Lower leg skin (tissue), 3 donors: ENCODE data around the gene HOXB8.

ENCODE experiments used
- POLR2A ChIP-seq, 2 donors: fragments of 450-650 bp; IDR thresholded peaks; one replicate each; pipeline ENCODE4 v1.6.1; 2016 to 2017; ENCODE audit warnings: antibody characterized with exemption in 2 of 2, mild to moderate bottlenecking in 1 of 2, moderate library complexity in 1 of 2
- TF ChIP-seq, protein P1 (sequence below), 3 donors: fragments of 450-650 bp; IDR thresholded peaks; one replicate each; pipeline ENCODE4 v1.5.1; 2016; ENCODE audit warnings: antibody characterized with exemption in 3 of 3, mild to moderate bottlenecking in 3 of 3, moderate library complexity in 2 of 3

DNA sequence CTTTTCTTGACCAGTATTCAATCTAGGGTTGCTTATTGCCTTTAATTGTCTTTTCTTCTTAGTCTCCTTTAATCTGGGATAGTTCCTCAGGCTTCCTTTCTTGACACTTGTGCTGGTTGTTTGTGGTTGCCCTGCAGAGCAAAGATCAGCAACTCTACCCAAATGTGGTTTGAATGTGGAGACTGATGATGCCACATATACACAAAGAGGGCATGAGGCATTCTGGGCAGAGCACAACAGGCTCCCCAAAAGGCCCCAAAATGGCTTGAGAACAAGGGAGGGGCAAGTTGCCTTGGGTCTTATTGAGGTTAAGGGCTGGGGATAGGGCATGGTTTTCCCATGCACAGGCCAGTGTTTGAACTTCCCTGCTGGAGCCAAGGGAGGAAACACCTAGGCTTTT is 40.8 kb upstream of the HOXB8 start:
- no peak for TF ChIP-seq POLR2A (IDR thresholded peaks at IDR 0.05)
- TF ChIP-seq, protein P1, sequence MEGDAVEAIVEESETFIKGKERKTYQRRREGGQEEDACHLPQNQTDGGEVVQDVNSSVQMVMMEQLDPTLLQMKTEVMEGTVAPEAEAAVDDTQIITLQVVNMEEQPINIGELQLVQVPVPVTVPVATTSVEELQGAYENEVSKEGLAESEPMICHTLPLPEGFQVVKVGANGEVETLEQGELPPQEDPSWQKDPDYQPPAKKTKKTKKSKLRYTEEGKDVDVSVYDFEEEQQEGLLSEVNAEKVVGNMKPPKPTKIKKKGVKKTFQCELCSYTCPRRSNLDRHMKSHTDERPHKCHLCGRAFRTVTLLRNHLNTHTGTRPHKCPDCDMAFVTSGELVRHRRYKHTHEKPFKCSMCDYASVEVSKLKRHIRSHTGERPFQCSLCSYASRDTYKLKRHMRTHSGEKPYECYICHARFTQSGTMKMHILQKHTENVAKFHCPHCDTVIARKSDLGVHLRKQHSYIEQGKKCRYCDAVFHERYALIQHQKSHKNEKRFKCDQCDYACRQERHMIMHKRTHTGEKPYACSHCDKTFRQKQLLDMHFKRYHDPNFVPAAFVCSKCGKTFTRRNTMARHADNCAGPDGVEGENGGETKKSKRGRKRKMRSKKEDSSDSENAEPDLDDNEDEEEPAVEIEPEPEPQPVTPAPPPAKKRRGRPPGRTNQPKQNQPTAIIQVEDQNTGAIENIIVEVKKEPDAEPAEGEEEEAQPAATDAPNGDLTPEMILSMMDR (IDR thresholded peaks at IDR 0.05): no peak
